K562 (cell line): Measurements from ENCODE around the gene DPM1. TPM values are rescaled to one million over a fixed set of nuclear protein-coding genes. Genes with fewer than 3 reads are reported as not detected.
A peak's percentile ranks its signal among the peaks of the same experiment; 100 is the strongest.

Experiments used
- ATF1 ChIP-seq, 2 experiments: fragments of 450-650 bp in 1 of 2; IDR thresholded peaks; 2 replicates each; pipeline ENCODE4 v1.6.1; 2016; ENCODE audit warnings: missing compliant biosample characterization in 1 of 2, missing genetic modification characterization in 1 of 2
- BDP1 ChIP-seq: IDR thresholded peaks from 3 replicates; pipeline ENCODE4 v1.6.1; 2011; ENCODE audit not compliant: insufficient read length, insufficient read depth
- CGGBP1 ChIP-seq: fragments of 250-450 bp; sonication (Bioruptor Pico); IDR thresholded peaks from 2 replicates; pipeline ENCODE4 v1.9.0; 2021; ENCODE audit warnings: mild to moderate bottlenecking
- CHD2 ChIP-seq: IDR thresholded peaks from 2 replicates; pipeline ENCODE4 v1.6.1; 2011; ENCODE audit warnings: low read depth, low read length
- HCFC1 ChIP-seq: IDR thresholded peaks from 2 replicates; pipeline ENCODE4 v1.6.1; 2012; ENCODE audit warnings: low read depth, low read length, improper control_type of control experiment
- HNRNPL ChIP-seq: fragments of 200-400 bp; formaldehyde crosslinking; IDR thresholded peaks from 2 replicates; pipeline ENCODE4 v1.6.1; 2017; ENCODE audit warnings: low read depth, mild to moderate bottlenecking, low read length
- JUN ChIP-seq, 2 experiments: sonication (generic) in 1 of 2; formaldehyde crosslinking in 1 of 2; IDR thresholded peaks; 2 replicates each; pipeline versions ENCODE4 v1.6.1 to v1.8.0; 2012 to 2022; ENCODE audit warnings: borderline replicate concordance in 2 of 2, mild to moderate bottlenecking in 2 of 2, improper control_type of control experiment in 1 of 2, low read depth in 1 of 2, low read length in 1 of 2, missing genetic modification reagents in 1 of 2
- KDM5B ChIP-seq: fragments of 200-600 bp; sonication (generic); IDR thresholded peaks from 2 replicates; pipeline ENCODE4 v1.6.1; 2012; ENCODE audit warnings: low read depth, mild to moderate bottlenecking, moderate library complexity, low read length, control low read depth, inconsistent platforms; ENCODE audit not compliant: insufficient replicate concordance
- PTBP1 ChIP-seq: fragments of 200-400 bp; formaldehyde crosslinking; IDR thresholded peaks from 2 replicates; pipeline ENCODE4 v1.6.1; 2017; ENCODE audit warnings: low read depth, low read length
- RBM25 ChIP-seq: fragments of 200-400 bp; formaldehyde crosslinking; IDR thresholded peaks from 2 replicates; pipeline ENCODE4 v1.6.1; 2018; ENCODE audit warnings: low read length, low read depth, moderate library complexity; ENCODE audit not compliant: severe bottlenecking
- TAF9B ChIP-seq: fragments of 450-650 bp; IDR thresholded peaks from 2 replicates; pipeline ENCODE4 v1.6.1; 2018; ENCODE audit warnings: mild to moderate bottlenecking; ENCODE audit not compliant: partially characterized antibody
- TRIM24 ChIP-seq, 2 experiments: fragments of 450-650 bp; IDR thresholded peaks; 2 replicates each; pipeline ENCODE4 v1.6.1; 2016
- ZBTB5 ChIP-seq: fragments of 450-650 bp; IDR thresholded peaks from 2 replicates; pipeline ENCODE4 v1.6.1; 2017; ENCODE audit warnings: antibody characterized with exemption
- ZBTB7A ChIP-seq: IDR thresholded peaks from 2 replicates; pipeline ENCODE4 v1.6.1; 2011; ENCODE audit warnings: low read depth, mild to moderate bottlenecking, low read length, moderate library complexity, borderline replicate concordance; ENCODE audit not compliant: control insufficient read depth
- ZNF146 ChIP-seq: IDR thresholded peaks from one replicate; pipeline ENCODE4 v1.6.1; 2018; ENCODE audit warnings: missing compliant biosample characterization; ENCODE audit not compliant: unreplicated experiment
- ZNF318 ChIP-seq, 2 experiments: fragments of 450-650 bp; IDR thresholded peaks; 2 replicates each; pipeline ENCODE4 v1.6.1; 2016; ENCODE audit warnings: mild to moderate bottlenecking in 2 of 2, borderline replicate concordance in 1 of 2, low read depth in 1 of 2, moderate library complexity in 1 of 2
- ZNF583 ChIP-seq: fragments of 250-450 bp; sonication (Bioruptor Pico); IDR thresholded peaks from 2 replicates; pipeline ENCODE4 v1.4.0; 2020
- ZNF699 ChIP-seq: fragments of 250-450 bp; sonication (Bioruptor Pico); IDR thresholded peaks from 2 replicates; pipeline ENCODE4 v1.8.0; 2021; ENCODE audit warnings: mild to moderate bottlenecking, moderate library complexity; ENCODE audit not compliant: insufficient replicate concordance
- polyA plus RNA-seq, 8 experiments: library from polyadenylated mRNA; depleted of rRNA in 4 of 8; stranded (reverse) in 5 of 8; unstranded in 3 of 8; fragments of >200 nt; fragmentation: Nextera tagmentation in 2 of 8; fragmentation: Illumina TruSeq in 1 of 8; extraction: Ambion mirVana in 2 of 8; extraction: Trizol in 1 of 8; gene quantifications; 2 replicates each; pipeline versions ENCODE4 v1.2.1 to v1.2.3, GENCODE V29; 2011 to 2014; ENCODE audit warnings: inconsistent platforms in 1 of 8, missing spikeins in 1 of 8
- total RNA-seq, 7 experiments: library from RNA; depleted of rRNA in 6 of 7; stranded (reverse); fragments of >200 nt in 6 of 7; fragmentation: Illumina TruSeq in 2 of 7; extraction: Trizol in 2 of 7; gene quantifications; 2 replicates each; pipeline versions ENCODE4 v1.2.1 to v1.2.3, GENCODE V29; 2011 to 2021; ENCODE audit warnings: low replicate concordance in 1 of 7

DPM1 gene
- total and polyA plus RNA-seq, 9 of the 15 experiments (the other 6 are each of a cell fraction or from before 2014, with no cell fraction given), result 75.2 to 190 (median 153) TPM

DNA sequence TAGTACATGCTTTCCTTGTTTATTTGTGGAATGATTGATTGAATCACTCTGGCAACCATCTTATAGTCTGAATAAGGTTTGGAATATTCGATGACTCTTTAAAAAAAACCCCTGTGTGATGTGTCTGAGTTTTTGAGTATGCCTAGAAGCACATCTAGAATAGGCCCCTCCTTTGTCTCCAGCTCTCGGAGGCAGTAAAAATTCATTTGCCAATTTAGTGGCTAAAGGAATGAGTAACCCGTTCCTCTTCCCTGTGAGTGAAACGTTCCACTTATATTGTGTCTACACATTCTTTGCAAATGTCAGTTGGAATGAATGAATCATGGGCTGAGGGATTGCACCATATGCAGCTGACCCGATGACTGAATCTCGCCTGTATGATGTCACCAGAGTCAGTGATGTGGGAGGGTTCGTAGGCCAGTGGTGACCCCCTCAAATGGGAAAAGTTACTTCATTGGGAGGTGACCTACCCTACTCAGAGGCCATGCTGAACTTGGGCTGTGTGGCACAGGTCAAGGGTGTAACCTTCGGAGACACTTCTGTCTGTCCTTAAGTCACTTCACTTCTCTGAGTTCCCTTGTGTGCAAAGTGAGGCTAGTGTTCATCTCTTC is 21.8 kb upstream of the DPM1 start (continued):
- TF ChIP-seq ZNF318 (IDR thresholded peaks at IDR 0.05; ENCODE audit: borderline replicate concordance in 1 of 2, low read depth in 1 of 2) (peak in 1 of 2 experiments; percentile 91; a peak in 2 of 4 replicates), BDP1 (no peak), TAF9B (peak; percentile 41), ZBTB5 (no peak), HCFC1 (no peak), ZNF583 (no peak), ZNF699 (no peak), ZNF146 (CRISPR knock-in tag) (no peak), RBM25 (no peak), CHD2 (no peak), JUN (IDR thresholded peaks at IDR 0.05; ENCODE audit: borderline replicate concordance, low read depth, low read length) (peak; percentile 90), JUN (CRISPR knock-in tag; IDR thresholded peaks at IDR 0.05; ENCODE audit: borderline replicate concordance) (no peak), CGGBP1 (CRISPR knock-in tag) (no peak), ATF1 (CRISPR knock-in tag; IDR thresholded peaks at IDR 0.05) (no peak), ATF1 (tag; IDR thresholded peaks at IDR 0.05) (peak; percentile 41; the same call in 1 of the 2 replicates), PTBP1 (no peak), HNRNPL (no peak), ZBTB7A (no peak), KDM5B (no peak), TRIM24 (IDR thresholded peaks at IDR 0.05) (peak in 1 of 2 experiments; percentile 47; a peak in 1 of 4 replicates)
